T-cell (primary cell): Measurements from ENCODE around the gene FANCL. TPM values are rescaled to one million over a fixed set of nuclear protein-coding genes. Genes with fewer than 3 reads are reported as not detected.
A peak's percentile ranks its signal among the peaks of the same experiment; 100 is the strongest.
"Not testable (repeated sequence)": the region's sequence is repeated elsewhere in the genome, so short reads cannot be mapped to it uniquely, and the experiment has no call there.

Experiments
- ATAC-seq, 4 experiments: fragments of 200-7000 bp in 3 of 4; fragments of 150-1000 bp in 1 of 4; cut with Tn5 transposase; replicated peaks in 1 of 4; 1 replicate in 3 of 4; 2 replicates in 1 of 4; pipeline ENCODE4 v1.10.0; 2021; ENCODE audit warnings: moderate library complexity in 3 of 4, mild to moderate bottlenecking in 2 of 4, moderate number of reproducible peaks in 1 of 4
- CTCF ChIA-PET, 2 donors: fragments of 300-600 bp; sonication (Branson Sonifier 250); formaldehyde crosslinking; loops; one replicate each; lab custom pipeline; 2022; ENCODE audit warnings: antibody characterized with exemption in 2 of 2; lab: Charles Lee
- POLR2A ChIA-PET, 2 donors: fragments of 300-600 bp; sonication (Branson Sonifier 250); formaldehyde crosslinking; loops; one replicate each; lab custom pipeline; 2022; ENCODE audit warnings: antibody characterized with exemption in 2 of 2; lab: Charles Lee
- DNase-seq, 35 experiments: peaks; one replicate each; pipeline versions ENCODE4 v3.0.0 to v3.0.0-alpha.2; 2013 to 2023
- H3K27ac ChIP-seq: one replicate; pipeline ENCODE4 v1.5.1; 2013; ENCODE audit warnings: low read length
- H3K27me3 ChIP-seq, 2 experiments: replicated peaks in 1 of 2; 1 replicate in 1 of 2; 2 replicates in 1 of 2; pipeline versions ENCODE4 v1.6.1 to v1.7.0; 2013; ENCODE audit warnings: low read length in 1 of 2, mixed read lengths in 1 of 2; ENCODE audit not compliant: control insufficient read depth in 2 of 2, insufficient read depth in 2 of 2; ENCODE audit errors: extremely low read depth in 1 of 2
- H3K36me3 ChIP-seq, 2 donors: 1 replicate in 1 of 2; 2 replicates in 1 of 2; pipeline versions ENCODE4 v1.6.1 to v1.7.0; 2013; ENCODE audit warnings: low read length in 1 of 2; ENCODE audit not compliant: control insufficient read depth in 2 of 2, insufficient read depth in 1 of 2; ENCODE audit errors: extremely low read depth in 1 of 2
- H3K4me1 ChIP-seq, 2 experiments: 1 replicate in 1 of 2; 2 replicates in 1 of 2; pipeline versions ENCODE4 v1.6.1 to v1.7.0; 2013; ENCODE audit warnings: low read length in 2 of 2, mixed read lengths in 1 of 2; ENCODE audit not compliant: insufficient read depth in 2 of 2, control insufficient read depth in 1 of 2; ENCODE audit errors: extremely low read depth in 1 of 2
- H3K4me3 ChIP-seq, 2 donors: 1 replicate in 1 of 2; 2 replicates in 1 of 2; pipeline versions ENCODE4 v1.5.1 to v1.7.0; 2013; ENCODE audit warnings: mild to moderate bottlenecking in 2 of 2, low read length in 1 of 2, moderate library complexity in 1 of 2; ENCODE audit not compliant: control insufficient read depth in 1 of 2; ENCODE audit errors: extremely low read depth in 1 of 2
- H3K9me3 ChIP-seq: 2 replicates; pipeline ENCODE4 v1.7.0; 2013
- H3K27ac Mint-ChIP-seq, 2 donors: one replicate each; pipeline ENCODE4 v1.8.0; 2020 to 2021; ENCODE audit warnings: mild to moderate bottlenecking in 2 of 2, mixed read lengths in 2 of 2
- H3K27me3 Mint-ChIP-seq, 2 donors: one replicate each; pipeline ENCODE4 v1.8.0; 2021 to 2022; ENCODE audit warnings: mixed read lengths in 2 of 2
- H3K36me3 Mint-ChIP-seq: one replicate; pipeline ENCODE4 v1.8.0; 2021; ENCODE audit warnings: mixed read lengths
- H3K4me1 Mint-ChIP-seq, 3 donors: one replicate each; pipeline ENCODE4 v1.8.0; 2020 to 2022; ENCODE audit warnings: mixed read lengths in 3 of 3, mild to moderate bottlenecking in 1 of 3
- H3K4me3 Mint-ChIP-seq, 3 donors: one replicate each; pipeline ENCODE4 v1.8.0; 2020 to 2022; ENCODE audit warnings: mild to moderate bottlenecking in 3 of 3, mixed read lengths in 3 of 3, moderate library complexity in 3 of 3
- H3K9me3 Mint-ChIP-seq, 3 donors: one replicate each; pipeline ENCODE4 v1.8.0; 2020 to 2022; ENCODE audit warnings: mixed read lengths in 3 of 3
- WGBS: methylation state at CpG from one replicate; pipeline ENCODE4 v1.1.5; 2013; ENCODE audit warnings: missing lambda C conversion rate; ENCODE audit not compliant: insufficient coverage; 5-methylcytosine and 5-hydroxymethylcytosine counted together
- total RNA-seq, 35 experiments: library from RNA in 6 of 35; stranded (reverse) in 6 of 35; fragments of 120-200 nt in 1 of 35; gene quantifications; one replicate each; pipeline versions ENCODE4 v1.2.1 to v1.2.4 and lab custom pipeline; 2013 to 2026

The FANCL gene
- total RNA-seq: 1 to 10 TPM; 2.4 to 7.4 (median 5.2) TPM
- total RNA-seq (2013): 8.2 TPM
- 2.6 to 28.7 (median 5.2) reads per million in 29 experiments for total RNA-seq (lab: John Stamatoyannopoulos, UW)

- no peaks in the 10 kb centered on the region for H3K36me3 ChIP-seq
- ChIA-PET CTCF (no interaction called here), POLR2A (no interaction called here)
- peaks cover 0 to 4% of the 10 kb centered on the region in 2 experiments for H3K4me1 ChIP-seq
- H3K27me3 ChIP-seq: no peaks in the 10 kb centered on the region
- Mint-ChIP-seq H3K27ac (peak within 1 kb of the TSS; percentile 61 to 80), H3K36me3 (no peaks in the 10 kb centered on the region), H3K9me3 (no peaks in the 10 kb centered on the region), H3K4me1 (peaks cover 12 to 35% (median 33%) of the 10 kb centered on the region in 3 donors), H3K27me3 (peaks cover 0 to 5% of the 10 kb centered on the region in 2 donors), H3K4me3 (peak within 1 kb of the TSS; percentile 92 to 97 (median 92))
- ATAC-seq (peak; percentile 72 to 90 (median 76)), DNase-seq (peak; percentile 12 to 69 (median 33))
- 1% methylated on average over 57 of the region's 59 CpGs for WGBS
- peak within 1 kb of the TSS; percentile 91 to 100 for H3K4me3 ChIP-seq
- no peaks in the 10 kb centered on the region for H3K9me3 ChIP-seq
- peak within 1 kb of the TSS; percentile 54 for H3K27ac ChIP-seq
Measured at GRCh38 chr2:58240670-58241545, at the start of gene FANCL. FANCL (minus strand) TSS chr2:58241325; CDS start chr2:58241313, 12 bp downstream.

GRCh38 chr2:58289029-58289428 is 47.9 kb upstream of the FANCL start:
- WGBS: 75% methylated on average over 2 of the region's 3 CpGs
- H3K27ac ChIP-seq: no peak overlapping the region
- Mint-ChIP-seq H3K27ac (no peak overlapping the region), H3K36me3 (no peaks in the 10 kb centered on the region), H3K4me3 (no peak overlapping the region), H3K4me1 (no peaks in the 10 kb centered on the region), H3K27me3 (peaks cover 8 to 9% of the 10 kb centered on the region in 2 donors), H3K9me3 (no peaks in the 10 kb centered on the region)
- CTCF ChIA-PET: no interaction called here
- POLR2A ChIA-PET: interaction anchor here in 1 of 2 donors (0.6 kb wide), 1 partner anchor 29 kb away, joined by 3 read pairs; no protein-coding TSS in a partner anchor
- H3K27me3 ChIP-seq: no peaks in the 10 kb centered on the region
- DNase-seq (no peak), ATAC-seq (no peak)
- no peak overlapping the region for H3K4me3 ChIP-seq
- H3K36me3 ChIP-seq: no peaks in the 10 kb centered on the region
- no peaks in the 10 kb centered on the region for H3K9me3 ChIP-seq
- H3K4me1 ChIP-seq: no peaks in the 10 kb centered on the region

DNA sequence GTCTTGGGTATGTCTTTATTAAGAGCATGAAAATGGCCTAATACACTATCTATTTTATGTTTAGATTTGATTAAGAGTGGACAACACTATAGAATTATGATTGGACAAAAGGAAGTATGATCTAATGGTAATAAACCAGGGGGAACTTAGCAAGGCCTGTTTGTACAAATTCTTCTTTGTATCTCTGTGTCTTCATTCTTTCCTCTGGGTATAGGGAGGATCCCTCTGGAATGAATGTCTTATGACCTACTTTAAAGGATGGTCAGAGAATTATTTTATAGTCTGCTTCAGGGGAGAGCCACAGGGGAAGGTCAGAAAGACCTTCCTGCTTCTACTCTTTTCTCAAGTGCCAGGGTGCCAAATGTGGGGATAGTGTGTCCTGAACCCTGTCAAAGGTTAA is 42.8 kb upstream of the FANCL start:
- Mint-ChIP-seq H3K27ac (no peak overlapping the region), H3K36me3 (no peaks in the 10 kb centered on the region), H3K4me1 (no peaks in the 10 kb centered on the region), H3K4me3 (no peak overlapping the region), H3K9me3 (no peaks in the 10 kb centered on the region), H3K27me3 (peaks cover 2 to 4% of the 10 kb centered on the region in 2 donors)
- no peak for ATAC-seq
- Histone ChIP-seq H3K4me3 (no peak overlapping the region), H3K27me3 (no peaks in the 10 kb centered on the region), H3K27ac (no peak overlapping the region), H3K36me3 (no peaks in the 10 kb centered on the region), H3K4me1 (no peaks in the 10 kb centered on the region), H3K9me3 (no peaks in the 10 kb centered on the region)
- no peak for DNase-seq
- CTCF ChIA-PET: no interaction called here
- POLR2A ChIA-PET: no interaction called here

- H3K36me3 Mint-ChIP-seq, H3K4me1 ChIP-seq, H3K9me3 Mint-ChIP-seq, H3K27ac Mint-ChIP-seq, CTCF ChIA-PET, H3K27me3 ChIP-seq, H3K36me3 ChIP-seq, H3K9me3 ChIP-seq, ATAC-seq, H3K4me1 Mint-ChIP-seq, H3K27ac ChIP-seq, H3K27me3 Mint-ChIP-seq, H3K4me3 Mint-ChIP-seq, POLR2A ChIA-PET, DNase-seq, H3K4me3 ChIP-seq: not testable (repeated sequence)
- no CpG with 5 or more reads among the region's 3 CpGs for WGBS
Measured at GRCh38 chr2:58275144-58275543, 34.0 kb upstream of the FANCL start.

GRCh38 chr2:58271826-58272225 is 30.7 kb upstream of the FANCL start:
- POLR2A ChIA-PET: no interaction called here
- H3K4me1 Mint-ChIP-seq: no peaks in the 10 kb centered on the region
- H3K36me3 Mint-ChIP-seq: no peaks in the 10 kb centered on the region
- Histone ChIP-seq H3K36me3 (no peaks in the 10 kb centered on the region), H3K27me3 (no peaks in the 10 kb centered on the region), H3K9me3 (no peaks in the 10 kb centered on the region), H3K27ac (no peak overlapping the region), H3K4me3 (no peak overlapping the region), H3K4me1 (no peaks in the 10 kb centered on the region)
- no peak overlapping the region for H3K27ac Mint-ChIP-seq
- H3K9me3 Mint-ChIP-seq: peaks cover 0 to 9% (median 0%) of the 10 kb centered on the region in 3 donors
- CTCF ChIA-PET: no interaction called here
- H3K27me3 Mint-ChIP-seq: peaks cover 0 to 9% of the 10 kb centered on the region in 2 donors
- H3K4me3 Mint-ChIP-seq: no peak overlapping the region
- no peak for ATAC-seq
- WGBS: 76% methylated on average over 1 of the region's 1 CpG
- DNase-seq: no peak

DNA sequence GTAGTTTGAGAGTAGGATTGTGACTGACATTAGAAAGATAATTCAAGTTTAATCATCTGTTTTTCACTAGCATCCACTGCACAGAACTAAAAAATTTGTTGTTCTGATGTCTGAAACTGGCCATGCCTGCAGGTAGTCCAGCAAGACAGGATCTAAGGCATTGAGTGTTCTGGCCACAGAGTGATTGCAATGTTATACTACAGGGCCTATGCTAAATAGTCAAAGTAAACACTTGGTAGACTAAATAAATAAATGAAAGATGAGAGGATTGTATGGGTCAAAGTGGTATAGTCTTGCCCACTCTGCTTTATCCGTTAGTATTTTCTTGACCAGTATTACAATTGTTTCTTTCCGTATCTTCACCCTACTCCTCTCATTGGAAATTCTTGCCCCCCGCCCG is 27.6 kb upstream of the FANCL start:
- H3K9me3 Mint-ChIP-seq: peaks cover 0 to under 1% (median 0%) of the 10 kb centered on the region in 3 donors
- Histone ChIP-seq H3K27ac (no peak overlapping the region), H3K4me3 (no peak overlapping the region), H3K4me1 (no peaks in the 10 kb centered on the region), H3K9me3 (no peaks in the 10 kb centered on the region), H3K36me3 (no peaks in the 10 kb centered on the region), H3K27me3 (no peaks in the 10 kb centered on the region)
- peaks cover 0 to 4% of the 10 kb centered on the region in 2 donors for H3K27me3 Mint-ChIP-seq
- no peak overlapping the region for H3K27ac Mint-ChIP-seq
- no CpG with 5 or more reads among the region's 4 CpGs for WGBS
- no peaks in the 10 kb centered on the region for H3K36me3 Mint-ChIP-seq
- CTCF ChIA-PET: no interaction called here
- POLR2A ChIA-PET: no interaction called here
- no peak overlapping the region for H3K4me3 Mint-ChIP-seq
- H3K4me1 Mint-ChIP-seq: no peaks in the 10 kb centered on the region
- DNase-seq: no peak
- ATAC-seq: no peak
